Hepatocyte (in vitro differentiated cells): Measurements from ENCODE around the gene PREPL.

Experiments used
- EZH2 ChIP-seq: fragments of 200-600 bp; sonication (generic); IDR thresholded peaks from 2 replicates; pipeline ENCODE4 v1.6.1; 2016; ENCODE audit warnings: antibody characterized with exemption, mild to moderate bottlenecking, borderline replicate concordance
- EZH2phosphoT487 ChIP-seq: fragments of 200-600 bp; sonication (generic); IDR thresholded peaks from one replicate; pipeline ENCODE4 v1.6.1; 2018; ENCODE audit warnings: antibody characterized with exemption, mild to moderate bottlenecking, low read depth, moderate library complexity; ENCODE audit not compliant: unreplicated experiment, severe bottlenecking
- TF ChIP-seq, protein P1 (sequence below): fragments of 200-600 bp; sonication (generic); IDR thresholded peaks from 2 replicates; pipeline ENCODE4 v1.5.1; 2016; ENCODE audit warnings: antibody characterized with exemption, mild to moderate bottlenecking; ENCODE audit not compliant: poor library complexity

DNA sequence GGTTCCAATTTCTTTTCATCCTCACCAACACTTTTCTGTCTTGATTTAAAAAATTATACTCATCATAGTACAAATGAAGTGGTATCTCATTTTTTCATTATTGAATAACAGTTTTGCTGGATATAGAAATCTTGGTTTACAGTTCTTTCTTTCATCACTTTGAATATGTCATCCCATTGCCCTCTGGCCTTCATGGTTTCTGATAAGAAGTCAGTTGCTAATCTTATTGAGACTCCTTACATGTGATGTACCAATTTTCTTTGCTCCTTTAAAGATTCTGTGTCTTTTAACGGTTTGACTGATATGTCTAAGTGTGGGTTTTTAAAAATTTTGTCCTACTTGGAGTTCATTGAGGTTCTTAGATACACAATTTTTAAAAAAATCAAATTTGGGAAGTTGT lies 51.0 kb downstream of the PREPL start:
- TF ChIP-seq, protein P1, sequence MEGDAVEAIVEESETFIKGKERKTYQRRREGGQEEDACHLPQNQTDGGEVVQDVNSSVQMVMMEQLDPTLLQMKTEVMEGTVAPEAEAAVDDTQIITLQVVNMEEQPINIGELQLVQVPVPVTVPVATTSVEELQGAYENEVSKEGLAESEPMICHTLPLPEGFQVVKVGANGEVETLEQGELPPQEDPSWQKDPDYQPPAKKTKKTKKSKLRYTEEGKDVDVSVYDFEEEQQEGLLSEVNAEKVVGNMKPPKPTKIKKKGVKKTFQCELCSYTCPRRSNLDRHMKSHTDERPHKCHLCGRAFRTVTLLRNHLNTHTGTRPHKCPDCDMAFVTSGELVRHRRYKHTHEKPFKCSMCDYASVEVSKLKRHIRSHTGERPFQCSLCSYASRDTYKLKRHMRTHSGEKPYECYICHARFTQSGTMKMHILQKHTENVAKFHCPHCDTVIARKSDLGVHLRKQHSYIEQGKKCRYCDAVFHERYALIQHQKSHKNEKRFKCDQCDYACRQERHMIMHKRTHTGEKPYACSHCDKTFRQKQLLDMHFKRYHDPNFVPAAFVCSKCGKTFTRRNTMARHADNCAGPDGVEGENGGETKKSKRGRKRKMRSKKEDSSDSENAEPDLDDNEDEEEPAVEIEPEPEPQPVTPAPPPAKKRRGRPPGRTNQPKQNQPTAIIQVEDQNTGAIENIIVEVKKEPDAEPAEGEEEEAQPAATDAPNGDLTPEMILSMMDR: no peak
- TF ChIP-seq EZH2 (no peak), EZH2phosphoT487 (no peak)
